ENCODE results near the gene EVI5.

GRCh38 chr1:92797961-92798360 lies 13.1 kb upstream of the EVI5 start:
- TF ChIP-seq CTCF (conservative IDR thresholded peaks at IDR 0.05; ENCODE audit: low read depth, low read length) (no peak), EZH2 (IDR thresholded peaks at IDR 0.05; ENCODE audit: borderline replicate concordance, low read depth, low read length, poor library complexity, severe bottlenecking) (no peak)
